Central memory CD8-positive, alpha-beta T cell (primary cell): ENCODE measurements around the gene TRIM46.
A peak's percentile ranks its signal among the peaks of the same experiment; 100 is the strongest.

Experiments
- ATAC-seq: fragments of 150-1000 bp; cut with Tn5 transposase; replicated peaks from 2 replicates; pipeline ENCODE4 v1.10.0; 2022; ENCODE audit warnings: mild to moderate bottlenecking, moderate FRiP score, moderate number of reproducible peaks; ENCODE audit not compliant: poor library complexity, severe bottlenecking; ENCODE audit errors: extremely low read depth
- DNase-seq, 2 donors: peaks; one replicate each; pipeline ENCODE4 v3.0.0; 2021; ENCODE audit warnings: low spot score in 2 of 2
- H3K27ac Mint-ChIP-seq: one replicate; pipeline ENCODE4 v1.8.0; 2022; ENCODE audit warnings: low read depth, mild to moderate bottlenecking, moderate library complexity, mixed read lengths
- H3K27me3 Mint-ChIP-seq: one replicate; pipeline ENCODE4 v1.8.0; 2022; ENCODE audit warnings: mixed read lengths
- H3K36me3 Mint-ChIP-seq: one replicate; pipeline ENCODE4 v1.8.0; 2022; ENCODE audit warnings: mild to moderate bottlenecking, moderate library complexity, mixed read lengths; ENCODE audit not compliant: insufficient read depth
- H3K4me1 Mint-ChIP-seq: one replicate; pipeline ENCODE4 v1.8.0; 2022; ENCODE audit warnings: mixed read lengths
- H3K4me3 Mint-ChIP-seq: one replicate; pipeline ENCODE4 v1.8.0; 2022; ENCODE audit warnings: mild to moderate bottlenecking, moderate library complexity, mixed read lengths
- H3K9me3 Mint-ChIP-seq: one replicate; pipeline ENCODE4 v1.8.0; 2022; ENCODE audit warnings: mixed read lengths

The TRIM46 gene

GRCh38 chr1:155199792-155200191 is 26.1 kb downstream of the TRIM46 start:
- no peaks in the 10 kb centered on the region for H3K9me3 Mint-ChIP-seq
- H3K27me3 Mint-ChIP-seq, result no peaks in the 10 kb centered on the region
- peaks cover 7% of the 10 kb centered on the region for H3K4me1 Mint-ChIP-seq
- ATAC-seq (no peak), DNase-seq (no peak)
- H3K36me3 Mint-ChIP-seq, result peaks cover 5% of the 10 kb centered on the region
- no peak overlapping the region for H3K4me3 Mint-ChIP-seq
- H3K27ac Mint-ChIP-seq, result no peak overlapping the region

- DNase-seq (no peak), ATAC-seq (no peak)
- Mint-ChIP-seq H3K9me3 (no peaks in the 10 kb centered on the region), H3K27ac (no peak overlapping the region), H3K36me3 (peaks cover 2% of the 10 kb centered on the region), H3K4me3 (no peak overlapping the region), H3K4me1 (no peaks in the 10 kb centered on the region), H3K27me3 (no peaks in the 10 kb centered on the region)
These were observed 27.3 kb downstream of the TRIM46 start for GRCh38 chr1:155200920-155201319.

- Mint-ChIP-seq H3K4me1 (peaks cover 7% of the 10 kb centered on the region), H3K9me3 (no peaks in the 10 kb centered on the region)
These were observed 28.5 kb downstream of the TRIM46 start for GRCh38 chr1:155202198-155202597.

GRCh38 chr1:155202731-155203515 is 29.3 kb downstream of the TRIM46 start:
- Mint-ChIP-seq H3K4me1 (peaks cover 14% of the 10 kb centered on the region), H3K36me3 (peaks cover 6% of the 10 kb centered on the region), H3K9me3 (no peaks in the 10 kb centered on the region), H3K4me3 (no peak overlapping the region), H3K27ac (peak overlapping the region; percentile 38), H3K27me3 (no peaks in the 10 kb centered on the region)
- no peak for DNase-seq
- ATAC-seq, result no peak

More at GRCh38 chr1:155202198-155202597, 28.5 kb downstream of the TRIM46 start:
- peaks cover 4% of the 10 kb centered on the region for H3K36me3 Mint-ChIP-seq
- ATAC-seq, result no peak
- H3K4me3 Mint-ChIP-seq, result no peak overlapping the region
- peak overlapping the region; percentile 38 for H3K27ac Mint-ChIP-seq
- H3K27me3 Mint-ChIP-seq, result no peaks in the 10 kb centered on the region
- no peak for DNase-seq

GRCh38 chr1:155205035-155205434 is 31.4 kb downstream of the TRIM46 start:
- DNase-seq, result no peak
- H3K36me3 Mint-ChIP-seq, result peaks cover 21% of the 10 kb centered on the region
- no peak overlapping the region for H3K4me3 Mint-ChIP-seq
- H3K4me1 Mint-ChIP-seq, result peaks cover 20% of the 10 kb centered on the region
- no peak overlapping the region for H3K27ac Mint-ChIP-seq
- ATAC-seq, result no peak
- no peaks in the 10 kb centered on the region for H3K9me3 Mint-ChIP-seq
- no peaks in the 10 kb centered on the region for H3K27me3 Mint-ChIP-seq

GRCh38 chr1:155205969-155206593 is 32.4 kb downstream of the TRIM46 start:
- Mint-ChIP-seq H3K36me3 (peaks cover 21% of the 10 kb centered on the region), H3K4me1 (peaks cover 20% of the 10 kb centered on the region), H3K9me3 (no peaks in the 10 kb centered on the region), H3K4me3 (no peak overlapping the region), H3K27ac (no peak overlapping the region), H3K27me3 (no peaks in the 10 kb centered on the region)
- ATAC-seq (no peak), DNase-seq (no peak)

- ATAC-seq (peak; percentile 35), DNase-seq (peak; percentile 86 to 95)
- H3K27ac Mint-ChIP-seq, result peak overlapping the region; percentile 97
- H3K4me1 Mint-ChIP-seq, result peaks cover 20% of the 10 kb centered on the region
- no peaks in the 10 kb centered on the region for H3K9me3 Mint-ChIP-seq
- H3K27me3 Mint-ChIP-seq, result no peaks in the 10 kb centered on the region
- H3K36me3 Mint-ChIP-seq, result peaks cover 21% of the 10 kb centered on the region
- H3K4me3 Mint-ChIP-seq, result peak overlapping the region; percentile 88
These were observed 33.5 kb downstream of the TRIM46 start for GRCh38 chr1:155206891-155207805.

- peaks cover 21% of the 10 kb centered on the region for H3K36me3 Mint-ChIP-seq
These were observed 34.3 kb downstream of the TRIM46 start, which contains the start of gene THBS3 for GRCh38 chr1:155207806-155208540. Gene THBS3 (minus strand): TSS chr1:155207897. CDS start chr1:155207876, 21 bp downstream.

GRCh38 chr1:155208541-155209311 is 35.1 kb downstream of the TRIM46 start, which contains the start of gene MTX1:
Gene MTX1 (plus strand): TSS chr1:155208695. CDS start chr1:155208805, 110 bp downstream.
- peak within 1 kb of the TSS; percentile 97 for H3K27ac Mint-ChIP-seq
- peaks cover 21% of the 10 kb centered on the region for H3K36me3 Mint-ChIP-seq
- peak within 1 kb of the TSS; percentile 88 for H3K4me3 Mint-ChIP-seq
- DNase-seq (peak; percentile 74 to 91), ATAC-seq (peak; percentile 86)
- no peaks in the 10 kb centered on the region for H3K9me3 Mint-ChIP-seq
- peaks cover 20% of the 10 kb centered on the region for H3K4me1 Mint-ChIP-seq
- no peaks in the 10 kb centered on the region for H3K27me3 Mint-ChIP-seq

More at GRCh38 chr1:155207806-155208540, 34.3 kb downstream of the TRIM46 start, which contains the start of gene THBS3:
- H3K27ac Mint-ChIP-seq, result peak within 1 kb of the TSS; percentile 97
- peak within 1 kb of the TSS; percentile 88 for H3K4me3 Mint-ChIP-seq
- H3K9me3 Mint-ChIP-seq, result no peaks in the 10 kb centered on the region
- ATAC-seq (no peak), DNase-seq (no peak)
- no peaks in the 10 kb centered on the region for H3K27me3 Mint-ChIP-seq
- peaks cover 20% of the 10 kb centered on the region for H3K4me1 Mint-ChIP-seq

- Mint-ChIP-seq H3K27ac (peak overlapping the region; percentile 97), H3K36me3 (peaks cover 19% of the 10 kb centered on the region), H3K27me3 (no peaks in the 10 kb centered on the region), H3K4me3 (peak overlapping the region; percentile 88), H3K4me1 (peaks cover 20% of the 10 kb centered on the region), H3K9me3 (no peaks in the 10 kb centered on the region)
- DNase-seq (no peak), ATAC-seq (no peak)
These were observed 35.7 kb downstream of the TRIM46 start for GRCh38 chr1:155209312-155209721.
